HK-2 (cell line): ENCODE measurements around the gene GPAT2.
"Not testable (repeated sequence)": the region's sequence is repeated elsewhere in the genome, so short reads cannot be mapped to it uniquely, and the experiment has no call there.

Experiments used
- DNase-seq: peaks from one replicate; pipeline ENCODE4 v3.0.0-alpha.2; 2018; ENCODE audit not compliant: unreplicated experiment

GPAT2 gene

GRCh38 chr2:96064760-96065159, 30.0 kb upstream of the GPAT2 start:
- not testable (repeated sequence) for DNase-seq

- not testable (repeated sequence) for DNase-seq
Observed at GRCh38 chr2:96064047-96064675, 29.4 kb upstream of the GPAT2 start.

- DNase-seq, result peak; percentile 78
Observed at GRCh38 chr2:96063116-96063899, 28.6 kb upstream of the GPAT2 start.

- not testable (repeated sequence) for DNase-seq
Observed at GRCh38 chr2:96062483-96062882, 27.8 kb upstream of the GPAT2 start.

GRCh38 chr2:96061901-96062300, 27.2 kb upstream of the GPAT2 start:
- DNase-seq, result not testable (repeated sequence)

GRCh38 chr2:96061197-96061817, 26.6 kb upstream of the GPAT2 start:
- not testable (repeated sequence) for DNase-seq

GRCh38 chr2:96060325-96060724, 25.6 kb upstream of the GPAT2 start:
- DNase-seq, result not testable (repeated sequence)

- not testable (repeated sequence) for DNase-seq
Observed at GRCh38 chr2:96059443-96059842, 24.7 kb upstream of the GPAT2 start.

- DNase-seq, result not testable (repeated sequence)
Observed at GRCh38 chr2:96055830-96056229, 21.1 kb upstream of the GPAT2 start.

GRCh38 chr2:96054537-96054936, 19.8 kb upstream of the GPAT2 start:
- DNase-seq, result not testable (repeated sequence)

- not testable (repeated sequence) for DNase-seq
Observed at GRCh38 chr2:96053385-96053784, 18.7 kb upstream of the GPAT2 start.

GRCh38 chr2:96052632-96053031, 17.9 kb upstream of the GPAT2 start:
- DNase-seq, result not testable (repeated sequence)

GRCh38 chr2:96049917-96050262, 15.2 kb upstream of the GPAT2 start:
- not testable (repeated sequence) for DNase-seq

GRCh38 chr2:96049049-96049916, 14.6 kb upstream of the GPAT2 start:
- DNase-seq, result not testable (repeated sequence)

- DNase-seq, result not testable (repeated sequence)
Observed at GRCh38 chr2:96035554-96035953, 838 bp upstream of the GPAT2 start.

- not testable (repeated sequence) for DNase-seq
Observed at GRCh38 chr2:96033997-96034396, 719 bp downstream of the GPAT2 start.

- DNase-seq, result not testable (repeated sequence)
Observed at GRCh38 chr2:96027725-96028325, 6.9 kb downstream of the GPAT2 start.

- DNase-seq, result not testable (repeated sequence)
Observed at GRCh38 chr2:96025755-96026154, 9.0 kb downstream of the GPAT2 start.

- no peak for DNase-seq
Observed at GRCh38 chr2:96025194-96025492, 9.6 kb downstream of the GPAT2 start.

- DNase-seq, result no peak
Observed at GRCh38 chr2:96024336-96025193, 10.2 kb downstream of the GPAT2 start.

GRCh38 chr2:96023701-96024100, 11.0 kb downstream of the GPAT2 start:
- DNase-seq, result not testable (repeated sequence)
